Mesenteric fat pad (tissue), 1 donor: ENCODE data around the gene GNA12. TPM values are rescaled to one million over a fixed set of nuclear protein-coding genes. Genes with fewer than 3 reads are reported as not detected.
A peak's percentile ranks its signal among the peaks of the same experiment; 100 is the strongest.

Source experiments
- DNase-seq: peaks from one replicate; pipeline ENCODE4 v3.0.0-alpha.2; 2020; ENCODE audit warnings: low spot score
- long read RNA-seq: library from polyadenylated mRNA; unstranded; transcript quantifications from one replicate; pipeline ENCODE4 v2.0.0, GENCODE V29; 2020
- total RNA-seq: library from RNA; stranded (reverse); fragmentation: NEBNext Ultra II Directional; extraction: Animal tissue kit (Norgen Biotek cat#: 25700); gene quantifications from one replicate; pipeline ENCODE4 v1.2.1, GENCODE V29; 2021
- donor health status: DM: yes; HTN: yes; CAD: no.

The GNA12 gene
- total RNA-seq = 70.1 TPM
- long read RNA-seq, full-length matches to known transcripts = 1 of 62 reads
- long read RNA-seq, partial matches to known transcripts = 1 of 62 reads
- long read RNA-seq, other reads (novel, unspliced or antisense) = 60 of 62 reads

GRCh38 chr7:2844153-2845033 is at the start of gene GNA12:
TSS of gene GNA12 (minus strand) at chr7:2844308. CDS start at chr7:2844161, 147 bp downstream.
- peak; percentile 99 for DNase-seq

GRCh38 chr7:2893411-2893861 is 49.3 kb upstream of the GNA12 start:
- DNase-seq = no peak

- DNase-seq = no peak
Observed at GRCh38 chr7:2892549-2892948, 48.4 kb upstream of the GNA12 start.

GRCh38 chr7:2887816-2888215 is 43.7 kb upstream of the GNA12 start:
- DNase-seq = no peak

- DNase-seq = no peak
Observed at GRCh38 chr7:2886900-2887299, 42.8 kb upstream of the GNA12 start.

- DNase-seq = no peak
Observed at GRCh38 chr7:2886391-2886790, 42.3 kb upstream of the GNA12 start.

- no peak for DNase-seq
Observed at GRCh38 chr7:2884161-2884560, 40.1 kb upstream of the GNA12 start.

- no peak for DNase-seq
Observed at GRCh38 chr7:2883101-2883500, 39.0 kb upstream of the GNA12 start.

- DNase-seq = no peak
Observed at GRCh38 chr7:2882111-2882510, 38.0 kb upstream of the GNA12 start.

- no peak for DNase-seq
Observed at GRCh38 chr7:2880874-2881533, 36.9 kb upstream of the GNA12 start.

- DNase-seq = no peak
Observed at GRCh38 chr7:2880051-2880450, 35.9 kb upstream of the GNA12 start.

- DNase-seq = no peak
Observed at GRCh38 chr7:2879354-2879753, 35.2 kb upstream of the GNA12 start.

- DNase-seq = no peak
Observed at GRCh38 chr7:2878306-2878705, 34.2 kb upstream of the GNA12 start.

- no peak for DNase-seq
Observed at GRCh38 chr7:2876031-2876731, 32.1 kb upstream of the GNA12 start.

- DNase-seq = no peak
Observed at GRCh38 chr7:2873686-2874551, 29.8 kb upstream of the GNA12 start.

GRCh38 chr7:2873146-2873545 is 29.0 kb upstream of the GNA12 start:
- no peak for DNase-seq

- no peak for DNase-seq
Observed at GRCh38 chr7:2872296-2872874, 28.3 kb upstream of the GNA12 start.

- no peak for DNase-seq
Observed at GRCh38 chr7:2870471-2870931, 26.4 kb upstream of the GNA12 start.

GRCh38 chr7:2869981-2870380 is 25.9 kb upstream of the GNA12 start:
- no peak for DNase-seq

GRCh38 chr7:2866601-2867000 is 22.5 kb upstream of the GNA12 start:
- DNase-seq = no peak
